K562 (cell line): ENCODE results near the gene CLK4. TPM values are rescaled to one million over a fixed set of nuclear protein-coding genes. Genes with fewer than 3 reads are reported as not detected.

Experiments used
- ATAC-seq: fragments of 200-7000 bp; cut with Tn5 transposase; 3 replicates; pipeline ENCODE4 v1.9.1; 2020; ENCODE audit warnings: moderate library complexity
- BruUV-seq: library from RNA; stranded (reverse); fragments of 400-500 nt; replicated peaks from 2 replicates; lab custom pipeline; 2021; lab: Mats Ljungman, UMichigan
- CTCF ChIA-PET: fragments of 300-600 bp; formaldehyde crosslinking; extraction: SDS; loops from one replicate; lab custom pipeline; 2021; ENCODE audit warnings: low intra/inter-chr PET ratio; lab: Yijun Ruan, JAX
- POLR2A ChIA-PET: fragments of 300-600, 350-650 bp; sonication (Branson Sonifier 250); formaldehyde crosslinking; extraction: SDS; loops from one replicate; lab custom pipeline; 2021; ENCODE audit warnings: antibody characterized with exemption, inconsistent platforms; lab: Yijun Ruan, JAX
- DNase-seq, 4 experiments: peaks; one replicate each; pipeline versions ENCODE4 v3.0.0 to v3.0.0-alpha.2; 2011 to 2018; ENCODE audit warnings: low spot score in 3 of 4, mixed read lengths in 3 of 4; ENCODE audit errors: extremely low read depth in 1 of 4
- FAIRE-seq: peaks from 2 replicates; lab custom pipeline; 2011; peaks lifted over from hg19 to GRCh38; lab: Jason Lieb, UNC
- H2AFZ ChIP-seq: 2 replicates; pipeline ENCODE4 v1.6.0; 2011; ENCODE audit warnings: low read depth, low read length, control low read depth, inconsistent platforms
- H3K27ac ChIP-seq: fragments of 200-600 bp; 3 replicates; pipeline ENCODE4 v1.8.0; 2011; ENCODE audit warnings: low read depth, mild to moderate bottlenecking, control low read depth, inconsistent platforms, low read length, moderate library complexity, mixed read lengths; ENCODE audit errors: extremely low read depth
- H3K27me3 ChIP-seq, 2 experiments: fragments of 300-600 bp in 1 of 2; 2 replicates in 1 of 2; 3 replicates in 1 of 2; pipeline versions ENCODE4 v1.6.0 to v1.8.0; 2011; ENCODE audit warnings: inconsistent platforms in 2 of 2, low read length in 2 of 2, mild to moderate bottlenecking in 1 of 2, mixed read lengths in 1 of 2, moderate library complexity in 1 of 2; ENCODE audit not compliant: control insufficient read depth in 2 of 2, insufficient read depth in 2 of 2
- H3K36me3 ChIP-seq: fragments of 300-600 bp; 3 replicates; pipeline ENCODE4 v1.8.0; 2011; ENCODE audit warnings: mild to moderate bottlenecking, low read length, inconsistent platforms; ENCODE audit not compliant: control insufficient read depth, insufficient read depth
- H3K4me1 ChIP-seq, 2 experiments: fragments of 200-600 bp in 1 of 2; replicated peaks in 1 of 2; 2 replicates in 1 of 2; 3 replicates in 1 of 2; pipeline versions ENCODE4 v1.5.1 to v1.8.0; 2011; ENCODE audit warnings: inconsistent platforms in 2 of 2, low read length in 2 of 2, mild to moderate bottlenecking in 1 of 2, mixed read lengths in 1 of 2, moderate library complexity in 1 of 2; ENCODE audit not compliant: control insufficient read depth in 2 of 2, insufficient read depth in 2 of 2
- H3K4me2 ChIP-seq: 2 replicates; pipeline ENCODE4 v1.6.1; 2011; ENCODE audit warnings: low read length, control low read depth, inconsistent platforms, mixed read lengths; ENCODE audit not compliant: insufficient read depth
- H3K4me3 ChIP-seq: fragments of 200-600 bp; sonication (generic), shearing (Covaris generic); 2 replicates; pipeline ENCODE4 v1.5.1; 2016; ENCODE audit warnings: control low read depth, inconsistent platforms
- H3K79me2 ChIP-seq: fragments of 200-600 bp; 3 replicates; pipeline ENCODE4 v1.8.0; 2011; ENCODE audit warnings: low read length, inconsistent platforms; ENCODE audit not compliant: control insufficient read depth, insufficient read depth
- H3K9ac ChIP-seq, 2 experiments: 2 replicates each; pipeline versions ENCODE4 v1.6.0 to v1.6.1; 2011; ENCODE audit warnings: low read depth in 2 of 2, low read length in 2 of 2, control low read depth in 1 of 2, inconsistent platforms in 1 of 2, mild to moderate bottlenecking in 1 of 2, mixed read lengths in 1 of 2; ENCODE audit not compliant: insufficient read depth in 1 of 2
- H3K9me1 ChIP-seq: one replicate; pipeline ENCODE4 v1.6.0; 2011; ENCODE audit warnings: inconsistent platforms, mild to moderate bottlenecking, low read length, moderate library complexity; ENCODE audit not compliant: control insufficient read depth, insufficient read depth
- H3K9me3 ChIP-seq: replicated peaks from 2 replicates; pipeline ENCODE4 v1.5.1; 2011; ENCODE audit warnings: low read depth, low read length, inconsistent platforms; ENCODE audit not compliant: control insufficient read depth, insufficient read depth
- H4K20me1 ChIP-seq: replicated peaks from 2 replicates; pipeline ENCODE4 v1.6.1; 2011; ENCODE audit warnings: low read length, inconsistent platforms, mixed read lengths; ENCODE audit not compliant: control insufficient read depth, insufficient read depth
- KDM1A ChIP-seq, 2 experiments: fragments of 450-650 bp; IDR thresholded peaks; 2 replicates each; pipeline ENCODE4 v1.6.1; 2016; ENCODE audit warnings: mild to moderate bottlenecking in 2 of 2
- SMARCE1 ChIP-seq: fragments of 450-650 bp; IDR thresholded peaks from 2 replicates; pipeline ENCODE4 v1.7.1; 2016; ENCODE audit warnings: mild to moderate bottlenecking
- YY1 ChIP-seq, 3 experiments: IDR thresholded peaks; 2 replicates each; pipeline ENCODE4 v1.6.1; 2011; ENCODE audit warnings: low read length in 2 of 3, mild to moderate bottlenecking in 2 of 3, moderate library complexity in 2 of 3, borderline replicate concordance in 1 of 3, control low read depth in 1 of 3, low read depth in 1 of 3; ENCODE audit not compliant: insufficient read depth in 3 of 3, insufficient replicate concordance in 2 of 3, control insufficient read depth in 1 of 3, insufficient read length in 1 of 3; ENCODE audit errors: extremely low read depth in 1 of 3
- WGBS: fragments of 100-300 bp; shearing (Covaris generic); methylation state at CpG from one replicate; pipeline ENCODE4 v1.1.6; 2016; ENCODE audit warnings: low coverage, mixed read lengths; ENCODE audit not compliant: insufficient coverage; ENCODE audit errors: missing lambda C conversion rate; 5-methylcytosine and 5-hydroxymethylcytosine counted together
- in situ Hi-C: fragments of 300-500 bp; cut with MboI; formaldehyde crosslinking; loops from 4 replicates; pipeline ENCODE4 v1.15.0; 2018; ENCODE audit warnings: inconsistent platforms, mixed read lengths
- intact Hi-C: fragments of 100-400 bp; cut with micrococcal nuclease; formaldehyde crosslinking; loops from 2 replicates; pipeline ENCODE4 v1.14.2; 2022
- polyA plus RNA-seq, 8 experiments: library from polyadenylated mRNA; depleted of rRNA in 4 of 8; stranded (reverse) in 5 of 8; unstranded in 3 of 8; fragments of >200 nt; fragmentation: Nextera tagmentation in 2 of 8; fragmentation: Illumina TruSeq in 1 of 8; extraction: Ambion mirVana in 2 of 8; extraction: Trizol in 1 of 8; gene quantifications; 2 replicates each; pipeline versions ENCODE4 v1.2.1 to v1.2.3, GENCODE V29; 2011 to 2014; ENCODE audit warnings: inconsistent platforms in 1 of 8, missing spikeins in 1 of 8
- total RNA-seq, 7 experiments: library from RNA; depleted of rRNA in 6 of 7; stranded (reverse); fragments of >200 nt in 6 of 7; fragmentation: Illumina TruSeq in 2 of 7; extraction: Trizol in 2 of 7; gene quantifications; 2 replicates each; pipeline versions ENCODE4 v1.2.1 to v1.2.3, GENCODE V29; 2011 to 2021; ENCODE audit warnings: low replicate concordance in 1 of 7

The CLK4 gene
- total and polyA plus RNA-seq, 9 of the 15 experiments (the other 6 are each of a cell fraction or from before 2014, with no cell fraction given) = 10.5 to 23.1 (median 13.9) TPM

GRCh38 chr5:178580271-178580955 lies 46.4 kb downstream of the CLK4 start (continued):
- TF ChIP-seq YY1 (IDR thresholded peaks at IDR 0.05; ENCODE audit: borderline replicate concordance in 1 of 3, control insufficient read depth in 1 of 3, extremely low read depth in 1 of 3, insufficient read depth in 3 of 3, insufficient read length in 1 of 3, insufficient replicate concordance in 2 of 3, low read depth in 1 of 3, low read length in 2 of 3) = no peak

GRCh38 chr5:178577944-178578343 lies 48.9 kb downstream of the CLK4 start:
- Histone ChIP-seq H3K4me2 (no peak overlapping the region), H3K27ac (no peak overlapping the region), H3K9me1 (no peaks in the 10 kb centered on the region), H3K36me3 (no peaks in the 10 kb centered on the region), H3K9ac (no peak overlapping the region), H4K20me1 (no peaks in the 10 kb centered on the region), H2AFZ (no peak overlapping the region), H3K27me3 (peaks cover 6 to 46% of the 10 kb centered on the region in 2 experiments), H3K4me3 (no peak overlapping the region), H3K4me1 (no peaks in the 10 kb centered on the region; a peak in 1 of 5 replicates), H3K79me2 (no peaks in the 10 kb centered on the region), H3K9me3 (no peaks in the 10 kb centered on the region)
- FAIRE-seq (no peak), DNase-seq (no peak), ATAC-seq (no peak)
- intact Hi-C loops (no loop called here), in situ Hi-C loops (no loop called here)
- TF ChIP-seq KDM1A (IDR thresholded peaks at IDR 0.05) (peak in 1 of 2 experiments; percentile 95; a peak in 2 of 4 replicates), SMARCE1 (no peak)
- POLR2A ChIA-PET = interaction anchor here (0.7 kb wide), 1 partner anchor 9 kb away, joined by 3 read pairs; no protein-coding TSS in a partner anchor
- CTCF ChIA-PET = no interaction called here
- BruUV-seq = no TSS peak
- 5% methylated on average over 7 of the region's 7 CpGs for WGBS
